ENCODE results near the gene GSTM2. TPM values are rescaled to one million over a fixed set of nuclear protein-coding genes. Genes with fewer than 3 reads are reported as not detected.
A peak's percentile ranks its signal among the peaks of the same experiment; 100 is the strongest.
"Not testable (repeated sequence)": the region's sequence is repeated elsewhere in the genome, so short reads cannot be mapped to it uniquely, and the experiment has no call there.

The GSTM2 gene
- total and polyA plus RNA-seq, 2 experiments from 2014 or later = 48.7 to 91.4 TPM

DNA sequence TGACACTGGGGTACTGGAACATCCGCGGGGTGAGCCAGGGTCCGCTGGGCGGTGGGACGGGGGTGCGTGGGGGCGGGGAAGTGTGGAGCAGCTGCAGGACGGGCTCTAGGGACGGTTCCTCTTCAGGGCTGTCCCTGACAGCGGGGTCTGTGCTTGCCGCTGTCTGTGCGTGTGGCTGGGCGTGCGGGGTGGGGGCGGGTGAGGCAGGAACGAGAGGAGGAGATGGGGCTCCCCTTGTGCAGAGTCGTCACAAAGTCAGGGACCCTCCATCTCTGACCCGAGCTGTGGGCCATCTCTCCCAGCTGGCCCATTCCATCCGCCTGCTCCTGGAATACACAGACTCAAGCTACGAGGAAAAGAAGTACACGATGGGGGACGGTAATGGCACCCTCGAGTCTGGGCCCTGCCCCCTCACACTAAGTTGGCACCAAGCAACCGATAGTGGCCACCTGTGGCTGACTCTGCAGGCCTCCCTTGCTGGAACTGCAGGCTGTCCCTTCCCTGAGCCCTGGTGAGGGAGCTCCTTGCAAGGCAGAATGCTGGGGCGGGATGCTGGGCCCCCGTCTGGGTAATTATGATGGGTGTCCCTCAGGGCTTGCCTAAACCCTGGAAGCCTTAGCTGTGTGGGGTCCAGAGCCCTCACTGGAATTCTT is 392 bp downstream of the GSTM2 start:
- H3K9me3 ChIP-seq (ENCODE audit: low read depth) = no peaks in the 10 kb centered on the region
- H3K4me2 ChIP-seq = peak overlapping the region; percentile 70
- DNase-seq (ENCODE audit: low spot score) = no peak
- no peaks in the 10 kb centered on the region for H3K27me3 ChIP-seq
- peak overlapping the region; percentile 27 for H3K27ac ChIP-seq
- H3K36me3 ChIP-seq (replicated peaks; ENCODE audit: insufficient read depth, low read depth) = no peaks in the 10 kb centered on the region
- H3K79me2 ChIP-seq = no peaks in the 10 kb centered on the region
- TF ChIP-seq EZH2 (IDR thresholded peaks at IDR 0.05; ENCODE audit: borderline replicate concordance) = no peak
- TF ChIP-seq, protein P1, sequence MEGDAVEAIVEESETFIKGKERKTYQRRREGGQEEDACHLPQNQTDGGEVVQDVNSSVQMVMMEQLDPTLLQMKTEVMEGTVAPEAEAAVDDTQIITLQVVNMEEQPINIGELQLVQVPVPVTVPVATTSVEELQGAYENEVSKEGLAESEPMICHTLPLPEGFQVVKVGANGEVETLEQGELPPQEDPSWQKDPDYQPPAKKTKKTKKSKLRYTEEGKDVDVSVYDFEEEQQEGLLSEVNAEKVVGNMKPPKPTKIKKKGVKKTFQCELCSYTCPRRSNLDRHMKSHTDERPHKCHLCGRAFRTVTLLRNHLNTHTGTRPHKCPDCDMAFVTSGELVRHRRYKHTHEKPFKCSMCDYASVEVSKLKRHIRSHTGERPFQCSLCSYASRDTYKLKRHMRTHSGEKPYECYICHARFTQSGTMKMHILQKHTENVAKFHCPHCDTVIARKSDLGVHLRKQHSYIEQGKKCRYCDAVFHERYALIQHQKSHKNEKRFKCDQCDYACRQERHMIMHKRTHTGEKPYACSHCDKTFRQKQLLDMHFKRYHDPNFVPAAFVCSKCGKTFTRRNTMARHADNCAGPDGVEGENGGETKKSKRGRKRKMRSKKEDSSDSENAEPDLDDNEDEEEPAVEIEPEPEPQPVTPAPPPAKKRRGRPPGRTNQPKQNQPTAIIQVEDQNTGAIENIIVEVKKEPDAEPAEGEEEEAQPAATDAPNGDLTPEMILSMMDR (IDR thresholded peaks at IDR 0.05; ENCODE audit: poor library complexity) = no peak
- no peak for TF ChIP-seq EZH2phosphoT487 (IDR thresholded peaks at IDR 0.05; ENCODE audit: low read depth, severe bottlenecking, unreplicated experiment)
- no peaks in the 10 kb centered on the region for H3K9me2 ChIP-seq (replicated peaks; ENCODE audit: insufficient read depth)
- peak overlapping the region; percentile 54 for H2AFZ ChIP-seq
- WGBS (ENCODE audit: low lambda C conversion rate, missing lambda C conversion rate) = 23% methylated on average over 10 of the region's 26 CpGs
- peaks cover 4% of the 10 kb centered on the region for H3K4me1 ChIP-seq (ENCODE audit: insufficient read depth)
- no peaks in the 10 kb centered on the region for H4K20me1 ChIP-seq (ENCODE audit: insufficient read depth, poor library complexity, severe bottlenecking)
- peak overlapping the region; percentile 43 for H3K4me3 ChIP-seq

DNA sequence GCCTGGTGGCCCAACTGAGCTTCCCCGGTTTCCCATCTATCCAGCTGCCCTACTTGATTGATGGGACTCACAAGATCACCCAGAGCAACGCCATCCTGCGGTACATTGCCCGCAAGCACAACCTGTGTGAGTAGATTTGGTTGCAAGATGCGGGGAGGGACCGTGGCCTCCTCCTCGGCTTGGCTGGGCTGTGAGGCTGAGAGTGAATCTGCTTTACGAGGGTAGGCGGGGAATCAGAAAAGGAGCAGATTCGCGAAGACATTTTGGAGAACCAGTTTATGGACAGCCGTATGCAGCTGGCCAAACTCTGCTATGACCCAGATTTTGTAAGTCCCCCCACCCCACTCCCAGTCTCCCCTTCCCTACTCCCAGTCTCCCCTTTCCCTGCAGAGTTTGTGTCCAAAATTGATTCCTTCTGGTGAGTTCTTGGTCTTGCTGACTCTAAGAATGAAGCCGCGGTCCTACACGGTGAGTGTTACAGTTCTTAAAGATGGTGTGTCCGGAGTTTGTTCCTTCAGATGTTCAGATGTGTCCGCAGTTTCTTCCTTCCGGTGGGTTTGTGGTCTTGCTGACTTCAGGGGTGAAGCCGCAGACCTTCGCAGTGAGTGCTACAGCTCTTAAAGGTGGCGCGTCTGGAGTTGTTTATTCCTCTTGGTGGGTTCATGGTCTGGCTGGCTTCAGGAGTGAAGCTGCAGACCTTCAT is 1.5 kb downstream of the GSTM2 start:
- Histone ChIP-seq H3K27ac (no peak overlapping the region), H2AFZ (no peak overlapping the region), H3K4me3 (no peak overlapping the region), H3K4me1 (ENCODE audit: insufficient read depth) (peaks cover 4% of the 10 kb centered on the region), H3K36me3 (replicated peaks; ENCODE audit: insufficient read depth, low read depth) (no peaks in the 10 kb centered on the region), H3K9me2 (replicated peaks; ENCODE audit: insufficient read depth) (no peaks in the 10 kb centered on the region), H3K9me3 (ENCODE audit: low read depth) (no peaks in the 10 kb centered on the region), H4K20me1 (ENCODE audit: insufficient read depth, poor library complexity, severe bottlenecking) (no peaks in the 10 kb centered on the region), H3K27me3 (no peaks in the 10 kb centered on the region), H3K79me2 (no peaks in the 10 kb centered on the region), H3K4me2 (peak overlapping the region; percentile 23)
- DNase-seq (ENCODE audit: low spot score) = no peak
- WGBS (ENCODE audit: low lambda C conversion rate, missing lambda C conversion rate) = 92% methylated on average over 22 of the region's 22 CpGs
- TF ChIP-seq EZH2 (IDR thresholded peaks at IDR 0.05; ENCODE audit: borderline replicate concordance) = no peak
- TF ChIP-seq, protein P1 (IDR thresholded peaks at IDR 0.05; ENCODE audit: poor library complexity) = no peak
- no peak for TF ChIP-seq EZH2phosphoT487 (IDR thresholded peaks at IDR 0.05; ENCODE audit: low read depth, severe bottlenecking, unreplicated experiment)

DNA sequence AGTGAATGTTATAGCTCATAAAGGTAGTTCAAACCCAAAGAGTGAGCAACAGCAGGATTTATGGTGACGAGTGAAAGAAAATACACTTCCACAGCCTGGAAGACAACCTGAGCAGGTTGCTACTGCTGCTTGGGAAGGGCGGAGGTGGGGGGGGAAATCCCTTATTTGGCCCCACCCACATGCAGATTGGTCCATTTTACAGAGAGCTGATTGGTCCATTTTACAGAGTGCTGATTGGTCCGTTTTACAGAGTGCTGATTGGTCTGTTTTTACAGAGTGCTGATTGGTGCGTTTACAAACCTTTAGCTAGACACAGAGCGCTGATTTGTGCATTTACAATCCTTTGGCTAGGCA is 2.1 kb downstream of the GSTM2 start:
- not testable (repeated sequence) for DNase-seq (ENCODE audit: low spot score); H4K20me1 ChIP-seq (ENCODE audit: insufficient read depth, poor library complexity, severe bottlenecking); H3K36me3 ChIP-seq (replicated peaks; ENCODE audit: insufficient read depth, low read depth); H2AFZ ChIP-seq; H3K27me3 ChIP-seq; H3K4me2 ChIP-seq; H3K9me3 ChIP-seq (ENCODE audit: low read depth); H3K9me2 ChIP-seq (replicated peaks; ENCODE audit: insufficient read depth); H3K27ac ChIP-seq; H3K4me1 ChIP-seq (ENCODE audit: insufficient read depth); H3K4me3 ChIP-seq; H3K79me2 ChIP-seq
- 92% methylated on average over 4 of the region's 5 CpGs for WGBS (ENCODE audit: low lambda C conversion rate, missing lambda C conversion rate)

DNA sequence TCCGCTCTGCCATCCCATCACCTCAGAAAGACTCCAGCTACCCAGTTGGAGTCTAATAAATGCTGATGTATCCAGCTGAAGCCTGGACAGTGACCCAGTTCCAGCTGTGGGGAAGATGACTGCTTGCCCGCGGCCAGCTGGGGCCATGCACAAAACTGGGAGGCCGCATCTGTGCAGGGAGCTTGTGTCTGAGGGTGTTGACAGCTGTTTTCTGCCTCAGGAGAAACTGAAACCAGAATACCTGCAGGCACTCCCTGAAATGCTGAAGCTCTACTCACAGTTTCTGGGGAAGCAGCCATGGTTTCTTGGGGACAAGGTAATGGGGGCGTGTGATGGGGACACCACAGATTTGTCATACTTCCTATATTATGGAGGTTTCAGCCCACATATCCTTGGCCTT is 3.2 kb downstream of the GSTM2 start:
- Histone ChIP-seq H3K9me3 (ENCODE audit: low read depth) (no peaks in the 10 kb centered on the region), H3K9me2 (replicated peaks; ENCODE audit: insufficient read depth) (no peaks in the 10 kb centered on the region), H3K4me3 (no peak overlapping the region), H3K27me3 (no peaks in the 10 kb centered on the region), H3K4me2 (no peak overlapping the region), H2AFZ (no peak overlapping the region), H3K36me3 (replicated peaks; ENCODE audit: insufficient read depth, low read depth) (no peaks in the 10 kb centered on the region), H3K79me2 (no peaks in the 10 kb centered on the region), H3K27ac (no peak overlapping the region), H4K20me1 (ENCODE audit: insufficient read depth, poor library complexity, severe bottlenecking) (no peaks in the 10 kb centered on the region), H3K4me1 (ENCODE audit: insufficient read depth) (peaks cover 4% of the 10 kb centered on the region)
- WGBS (ENCODE audit: low lambda C conversion rate, missing lambda C conversion rate) = 100% methylated on average over 5 of the region's 5 CpGs
- TF ChIP-seq, protein P1 (IDR thresholded peaks at IDR 0.05; ENCODE audit: poor library complexity) = no peak
- TF ChIP-seq EZH2 (IDR thresholded peaks at IDR 0.05; ENCODE audit: borderline replicate concordance) (no peak), EZH2phosphoT487 (IDR thresholded peaks at IDR 0.05; ENCODE audit: low read depth, severe bottlenecking, unreplicated experiment) (no peak)
- no peak for DNase-seq (ENCODE audit: low spot score)

DNA sequence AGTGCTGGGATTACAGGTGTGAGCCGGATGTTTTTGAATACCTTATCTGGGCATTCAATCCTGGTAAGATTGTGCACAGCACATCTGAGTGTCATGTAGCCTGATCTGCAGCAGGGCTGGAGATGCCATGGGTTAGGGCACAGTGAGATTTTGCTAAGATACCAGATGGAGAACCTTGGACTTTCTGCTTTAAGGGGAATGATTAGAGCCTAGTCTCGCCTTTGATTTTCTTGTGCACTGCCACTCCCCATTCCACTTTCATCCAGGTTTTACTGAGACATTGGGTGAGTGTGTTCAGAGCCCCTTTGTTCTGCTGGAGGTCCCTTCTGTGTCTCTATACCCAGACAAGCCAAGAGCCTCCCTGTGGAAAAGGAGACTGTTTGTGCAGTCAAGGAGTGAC is 6.0 kb downstream of the GSTM2 start:
- not testable (repeated sequence) for H3K9me2 ChIP-seq (replicated peaks; ENCODE audit: insufficient read depth); H3K4me1 ChIP-seq (ENCODE audit: insufficient read depth); H3K4me2 ChIP-seq; H3K27ac ChIP-seq; H3K36me3 ChIP-seq (replicated peaks; ENCODE audit: insufficient read depth, low read depth); DNase-seq (ENCODE audit: low spot score); H3K4me3 ChIP-seq; H3K27me3 ChIP-seq; H4K20me1 ChIP-seq (ENCODE audit: insufficient read depth, poor library complexity, severe bottlenecking); H3K9me3 ChIP-seq (ENCODE audit: low read depth); H2AFZ ChIP-seq; H3K79me2 ChIP-seq
- WGBS (ENCODE audit: low lambda C conversion rate, missing lambda C conversion rate) = 90% methylated on average over 2 of the region's 2 CpGs

All from hepatocyte (in vitro differentiated cells).